Mesodermal cell (in vitro differentiated cells): ENCODE data around the gene FAM32A. TPM values are rescaled to one million over a fixed set of nuclear protein-coding genes. Genes with fewer than 3 reads are reported as not detected.

Experiments used
- H3K27ac ChIP-seq: 2 replicates; pipeline ENCODE4 v1.7.0; 2013; ENCODE audit warnings: mild to moderate bottlenecking, low read depth, low read length, moderate library complexity; ENCODE audit not compliant: severe bottlenecking
- H3K36me3 ChIP-seq: 2 replicates; pipeline ENCODE4 v1.7.1; 2013; ENCODE audit warnings: mild to moderate bottlenecking, low read length, moderate library complexity; ENCODE audit not compliant: control insufficient read depth, insufficient read depth
- H3K4me1 ChIP-seq: one replicate; pipeline ENCODE4 v1.7.1; 2013; ENCODE audit warnings: mild to moderate bottlenecking, low read length; ENCODE audit not compliant: insufficient read depth, control insufficient read depth, poor library complexity, severe bottlenecking
- H3K4me3 ChIP-seq: 2 replicates; pipeline ENCODE4 v1.7.0; 2013; ENCODE audit warnings: low read length, control low read depth, mild to moderate bottlenecking; ENCODE audit not compliant: insufficient read depth, poor library complexity, severe bottlenecking; ENCODE audit errors: extremely low read depth
- H3K9me3 ChIP-seq: 2 replicates; pipeline ENCODE4 v1.7.1; 2013; ENCODE audit warnings: mild to moderate bottlenecking, low read length, moderate library complexity; ENCODE audit not compliant: control insufficient read depth
- WGBS, 2 experiments: methylation state at CpG; one replicate each; pipeline ENCODE4 v1.1.5; 2013; ENCODE audit warnings: missing lambda C conversion rate in 2 of 2; ENCODE audit not compliant: insufficient coverage in 2 of 2; 5-methylcytosine and 5-hydroxymethylcytosine counted together
- polyA plus RNA-seq, 2 experiments: library from polyadenylated mRNA; stranded (reverse); fragments of 50-300 nt; gene quantifications; one replicate each; pipeline ENCODE4 v1.2.3, GENCODE V29; 2013

The FAM32A gene
- 88.8 TPM for polyA plus RNA-seq (2013, experiment 1 of 2)
- polyA plus RNA-seq (2013, experiment 2 of 2): 83.7 TPM

GRCh38 chr19:16185123-16185767 lies at the start of gene FAM32A:
TSS of gene FAM32A (plus strand) at chr19:16185410. CDS start at chr19:16185443, 33 bp downstream.
- Histone ChIP-seq H3K4me1 (peaks cover 4% of the 10 kb centered on the region), H3K36me3 (peaks cover 34% of the 10 kb centered on the region), H3K4me3 (peak within 1 kb of the TSS; percentile 93), H3K27ac (peak within 1 kb of the TSS; percentile 91), H3K9me3 (no peaks in the 10 kb centered on the region)
- WGBS, 2 experiments: 0 to 1% methylated on average over 33 to 37 of the region's 39 CpGs

- Histone ChIP-seq H3K36me3 (peaks cover 40% of the 10 kb centered on the region), H3K4me1 (no peaks in the 10 kb centered on the region), H3K9me3 (no peaks in the 10 kb centered on the region), H3K4me3 (no peak overlapping the region), H3K27ac (no peak overlapping the region)
- WGBS, 2 experiments: 63 to 66% methylated on average over 3 to 4 of the region's 4 CpGs
These were observed 49.6 kb upstream of the FAM32A start for GRCh38 chr19:16135430-16136127.

GRCh38 chr19:16136185-16136999 lies 48.8 kb upstream of the FAM32A start:
- no peaks in the 10 kb centered on the region for H3K9me3 ChIP-seq
- no peak overlapping the region for H3K4me3 ChIP-seq
- 62 to 68% methylated on average over 13 to 14 of the region's 16 CpGs for WGBS, 2 experiments
- peaks cover 32% of the 10 kb centered on the region for H3K36me3 ChIP-seq
- no peak overlapping the region for H3K27ac ChIP-seq
- no peaks in the 10 kb centered on the region for H3K4me1 ChIP-seq

GRCh38 chr19:16139752-16140151 lies 45.5 kb upstream of the FAM32A start:
- H3K36me3 ChIP-seq: no peaks in the 10 kb centered on the region
- no peak overlapping the region for H3K4me3 ChIP-seq
- H3K4me1 ChIP-seq: no peaks in the 10 kb centered on the region
- WGBS, 2 experiments: 84 to 100% methylated on average over 1 to 8 of the region's 13 CpGs
- no peaks in the 10 kb centered on the region for H3K9me3 ChIP-seq
- H3K27ac ChIP-seq: no peak overlapping the region

- Histone ChIP-seq H3K36me3 (no peaks in the 10 kb centered on the region), H3K27ac (no peak overlapping the region), H3K4me1 (no peaks in the 10 kb centered on the region), H3K4me3 (no peak overlapping the region), H3K9me3 (no peaks in the 10 kb centered on the region)
- WGBS, 2 experiments: 43 to 74% methylated on average over 1 to 4 of the region's 4 CpGs
These were observed 44.2 kb upstream of the FAM32A start for GRCh38 chr19:16141043-16141442.

- Histone ChIP-seq H3K27ac (no peak overlapping the region), H3K4me3 (no peak overlapping the region), H3K4me1 (no peaks in the 10 kb centered on the region), H3K9me3 (no peaks in the 10 kb centered on the region), H3K36me3 (no peaks in the 10 kb centered on the region)
- WGBS, 2 experiments: 92 to 96% methylated on average over 5 to 7 of the region's 9 CpGs
These were observed 43.1 kb upstream of the FAM32A start for GRCh38 chr19:16142032-16142580.

- Histone ChIP-seq H3K27ac (no peak within 1 kb of the TSS), H3K36me3 (no peaks in the 10 kb centered on the region), H3K9me3 (no peaks in the 10 kb centered on the region), H3K4me1 (no peaks in the 10 kb centered on the region), H3K4me3 (no peak within 1 kb of the TSS)
- 63 to 98% methylated on average over 5 to 12 of the region's 13 CpGs for WGBS, 2 experiments
These were observed 41.6 kb upstream of the FAM32A start, which contains the start of gene HSH2D for GRCh38 chr19:16143399-16144215. TSS of gene HSH2D (plus strand) at chr19:16143685. CDS start at chr19:16148751, 5,066 bp downstream.

GRCh38 chr19:16144216-16144581 lies 41.0 kb upstream of the FAM32A start:
- H3K4me1 ChIP-seq: no peaks in the 10 kb centered on the region
- no peak overlapping the region for H3K27ac ChIP-seq
- no peak overlapping the region for H3K4me3 ChIP-seq
- 80 to 100% methylated on average over 1 of the region's 1 CpG for WGBS, 2 experiments
- H3K9me3 ChIP-seq: no peaks in the 10 kb centered on the region
- H3K36me3 ChIP-seq: no peaks in the 10 kb centered on the region

- Histone ChIP-seq H3K9me3 (no peaks in the 10 kb centered on the region), H3K27ac (no peak overlapping the region), H3K36me3 (no peaks in the 10 kb centered on the region), H3K4me1 (no peaks in the 10 kb centered on the region), H3K4me3 (no peak overlapping the region)
- 80 to 81% methylated on average over 4 to 5 of the region's 5 CpGs for WGBS, 2 experiments
These were observed 39.1 kb upstream of the FAM32A start for GRCh38 chr19:16146112-16146511.
